Mucosa of gallbladder (tissue), 1 donor: Measurements from ENCODE around the gene MTTP. TPM values are rescaled to one million over a fixed set of nuclear protein-coding genes. Genes with fewer than 3 reads are reported as not detected.
"Not testable (repeated sequence)": the region's sequence is repeated elsewhere in the genome, so short reads cannot be mapped to it uniquely, and the experiment has no call there.

Experiments used
- DNase-seq: peaks from one replicate; pipeline ENCODE4 v3.0.0-alpha.2; 2020; ENCODE audit warnings: low spot score
- total RNA-seq: library from RNA; stranded (reverse); gene quantifications from one replicate; pipeline ENCODE4 v1.2.1, GENCODE V29; 2021
- donor health status: DM: no; HTN: no; CAD: no.

Gene MTTP
- 3.8 TPM for total RNA-seq

- no peak for DNase-seq
Observed at GRCh38 chr4:99574530-99575324, at the start of gene MTTP. Gene MTTP (plus strand): TSS chr4:99574824. CDS start chr4:99574910, 86 bp downstream.

- DNase-seq: no peak
Observed at GRCh38 chr4:99529228-99529627, 45.4 kb upstream of the MTTP start.

- no peak for DNase-seq
Observed at GRCh38 chr4:99529956-99530355, 44.7 kb upstream of the MTTP start.

- not testable (repeated sequence) for DNase-seq
Observed at GRCh38 chr4:99534699-99535098, 39.9 kb upstream of the MTTP start.

GRCh38 chr4:99536271-99536670 lies 38.4 kb upstream of the MTTP start:
- DNase-seq: no peak

GRCh38 chr4:99536848-99537247 lies 37.8 kb upstream of the MTTP start:
- DNase-seq: no peak

- no peak for DNase-seq
Observed at GRCh38 chr4:99537674-99538073, 37.0 kb upstream of the MTTP start.

GRCh38 chr4:99540277-99540939 lies 34.2 kb upstream of the MTTP start:
- DNase-seq: no peak

GRCh38 chr4:99552872-99553271 lies 21.8 kb upstream of the MTTP start:
- DNase-seq: no peak

GRCh38 chr4:99563310-99564186 lies 11.1 kb upstream of the MTTP start, which contains the start of gene TRMT10A:
Gene TRMT10A (minus strand): TSS chr4:99564039. CDS start chr4:99559338, 4,701 bp downstream.
- DNase-seq: peak; percentile 98

GRCh38 chr4:99564921-99565320 lies 9.7 kb upstream of the MTTP start:
- DNase-seq: no peak

GRCh38 chr4:99571883-99572282 lies 2.7 kb upstream of the MTTP start:
- no peak for DNase-seq

GRCh38 chr4:99572527-99573240 lies 1.9 kb upstream of the MTTP start:
- no peak for DNase-seq

GRCh38 chr4:99573735-99574368 lies 772 bp upstream of the MTTP start:
- DNase-seq: no peak

- no peak for DNase-seq
Observed at GRCh38 chr4:99578714-99579113, 4.1 kb downstream of the MTTP start.

GRCh38 chr4:99585516-99585915 lies 10.9 kb downstream of the MTTP start:
- no peak for DNase-seq

GRCh38 chr4:99586322-99586721 lies 11.7 kb downstream of the MTTP start:
- peak; percentile 20 for DNase-seq

- no peak for DNase-seq
Observed at GRCh38 chr4:99586797-99587196, 12.2 kb downstream of the MTTP start.

GRCh38 chr4:99587309-99587708 lies 12.7 kb downstream of the MTTP start:
- DNase-seq: no peak

- DNase-seq: no peak
Observed at GRCh38 chr4:99587803-99588202, 13.2 kb downstream of the MTTP start.

GRCh38 chr4:99591757-99592156 lies 17.1 kb downstream of the MTTP start:
- DNase-seq: no peak
